ENCODE results near the gene HSD17B12. TPM values are rescaled to one million over a fixed set of nuclear protein-coding genes. Genes with fewer than 3 reads are reported as not detected.

HSD17B12 gene
- total and polyA plus RNA-seq, 2 of the 13 experiments (the other 11 are each of a cell fraction or from before 2014, with no cell fraction given) = 50.3 to 117 TPM

- TF ChIP-seq ZNF281 (CRISPR knock-in tag; IDR thresholded peaks at IDR 0.05; ENCODE audit: borderline replicate concordance) (0 out of 2 replicates have a peak, but pooled peaks have one; percentile 21), ZFP82 (CRISPR knock-in tag; IDR thresholded peaks at IDR 0.05; ENCODE audit: borderline replicate concordance) (no peak), ZMYM4 (CRISPR knock-in tag; IDR thresholded peaks at IDR 0.05) (peak; percentile 100), ZNF569 (CRISPR knock-in tag; IDR thresholded peaks at IDR 0.05; ENCODE audit: borderline replicate concordance) (0 out of 2 replicates have a peak, but pooled peaks have one; percentile 78), FOXO1 (CRISPR knock-in tag; IDR thresholded peaks at IDR 0.05) (peak; percentile 26), RBM22 (optimal IDR thresholded peaks at IDR 0.05; ENCODE audit: low read length) (peak; percentile 66), HDAC6 (IDR thresholded peaks at IDR 0.05; ENCODE audit: low read depth, low read length) (no peak), YEATS2 (CRISPR knock-in tag; IDR thresholded peaks at IDR 0.05; ENCODE audit: borderline replicate concordance) (peak; percentile 99), NR1H2 (CRISPR knock-in tag; IDR thresholded peaks at IDR 0.05; ENCODE audit: borderline replicate concordance, low read depth) (peak; percentile 82; the same call in 1 of the 2 replicates), TFDP1 (CRISPR knock-in tag; IDR thresholded peaks at IDR 0.05; ENCODE audit: borderline replicate concordance) (peak; percentile 41; the same call in 1 of the 2 replicates), SNAPC4 (CRISPR knock-in tag; IDR thresholded peaks at IDR 0.05) (no peak), SPEN (CRISPR knock-in tag; IDR thresholded peaks at IDR 0.05; ENCODE audit: low read depth) (peak; percentile 99), ZFAT (CRISPR knock-in tag; conservative IDR thresholded peaks at IDR 0.05) (0 out of 2 replicates have a peak, but pooled peaks have one; percentile 33), SMAD3 (CRISPR knock-in tag; IDR thresholded peaks at IDR 0.05) (peak; percentile 92), ZBTB14 (CRISPR knock-in tag; IDR thresholded peaks at IDR 0.05) (no peak), IRX3 (CRISPR knock-in tag; IDR thresholded peaks at IDR 0.05; ENCODE audit: borderline replicate concordance, low read depth) (peak; percentile 36; the same call in 1 of the 2 replicates), JUN (CRISPR knock-in tag; IDR thresholded peaks at IDR 0.05) (no peak)
Measured at GRCh38 chr11:43880640-43881159, 200.2 kb downstream of the HSD17B12 start, which contains the start of gene ALKBH3 (continued).
